ENCODE data around the gene OR13G1.
"Not testable (repeated sequence)": the region's sequence is repeated elsewhere in the genome, so short reads cannot be mapped to it uniquely, and the experiment has no call there.

Gene OR13G1, protein sequence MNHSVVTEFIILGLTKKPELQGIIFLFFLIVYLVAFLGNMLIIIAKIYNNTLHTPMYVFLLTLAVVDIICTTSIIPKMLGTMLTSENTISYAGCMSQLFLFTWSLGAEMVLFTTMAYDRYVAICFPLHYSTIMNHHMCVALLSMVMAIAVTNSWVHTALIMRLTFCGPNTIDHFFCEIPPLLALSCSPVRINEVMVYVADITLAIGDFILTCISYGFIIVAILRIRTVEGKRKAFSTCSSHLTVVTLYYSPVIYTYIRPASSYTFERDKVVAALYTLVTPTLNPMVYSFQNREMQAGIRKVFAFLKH

GRCh38 chr1:247679639-247680038, at the start of gene OR13G1:
Gene OR13G1 (minus strand): TSS chr1:247679739. CDS start chr1:247673041, 6,698 bp downstream.
- DNase-seq (ENCODE audit: low read depth, low spot score): no peak

DNA sequence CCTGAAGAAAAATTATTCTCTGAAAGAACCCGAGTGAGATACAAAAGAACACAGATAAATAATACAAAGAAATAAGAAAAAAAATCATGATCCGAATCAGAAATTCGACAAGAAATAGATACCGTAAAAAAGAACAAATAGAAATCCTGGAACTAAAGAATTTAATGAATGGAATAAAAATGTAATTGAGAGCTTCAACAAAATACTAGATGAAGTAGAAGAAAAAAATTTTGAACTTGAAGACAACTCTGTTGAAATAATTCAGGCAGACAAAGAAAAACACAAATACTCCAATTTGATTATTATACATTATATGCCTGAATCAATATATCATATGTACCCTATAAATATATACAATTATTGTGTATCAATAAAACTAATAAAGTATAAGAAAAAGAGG, 41.7 kb upstream of the OR13G1 start:
- DNase-seq (ENCODE audit: low read depth, low spot score): no peak

DNA sequence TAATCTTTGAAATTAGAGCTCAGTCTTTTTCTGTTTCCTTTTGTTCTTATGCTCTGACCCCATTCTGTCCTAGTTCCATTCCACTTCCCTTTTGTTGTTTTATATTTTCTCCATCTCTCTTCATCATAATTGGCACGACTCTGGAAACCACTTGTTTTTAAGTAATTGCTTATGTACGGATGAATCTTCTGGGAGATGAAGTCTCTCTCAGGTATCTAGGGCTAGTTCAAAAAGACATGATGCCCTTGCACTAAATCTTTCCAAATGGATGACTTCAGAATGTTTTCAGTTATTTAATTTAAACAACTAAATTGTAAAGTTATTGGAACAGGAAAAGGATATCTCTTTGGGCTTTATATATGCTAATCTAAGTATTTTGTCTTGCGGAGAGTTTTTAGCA, 37.0 kb upstream of the OR13G1 start, which contains the start of gene OR6F1:
TSS of gene OR6F1 (minus strand) at position 101 of the 400 bp plus-strand sequence. CDS start 3,891 bp downstream, outside the sequence.
- DNase-seq (ENCODE audit: low read depth, low spot score): no peak

- no peak for DNase-seq (ENCODE audit: low read depth, low spot score)
Measured at GRCh38 chr1:247713753-247714152, 34.2 kb upstream of the OR13G1 start.

DNA sequence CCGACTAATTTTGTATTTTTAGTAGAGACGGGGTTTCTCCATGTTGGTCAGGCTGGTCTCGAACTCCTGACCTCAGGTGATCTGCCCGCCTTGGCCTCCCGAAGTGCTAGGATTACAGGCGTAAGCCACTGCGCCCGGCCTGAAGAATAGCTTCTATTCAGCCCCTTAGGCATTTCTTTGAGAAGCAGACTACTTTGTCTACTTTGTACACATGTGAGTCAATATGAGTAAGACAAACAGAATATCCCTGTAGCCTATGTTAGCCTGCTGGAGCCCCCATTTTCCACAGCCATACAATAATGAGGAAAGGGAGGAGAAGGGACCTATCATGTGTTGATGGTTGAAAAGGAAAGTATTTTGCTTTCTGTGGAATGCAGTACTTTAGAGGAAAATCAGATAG, 31.1 kb upstream of the OR13G1 start:
- not testable (repeated sequence) for DNase-seq (ENCODE audit: low read depth, low spot score)

GRCh38 chr1:247701338-247701737, 21.8 kb upstream of the OR13G1 start:
- DNase-seq (ENCODE audit: low read depth, low spot score): no peak

DNA sequence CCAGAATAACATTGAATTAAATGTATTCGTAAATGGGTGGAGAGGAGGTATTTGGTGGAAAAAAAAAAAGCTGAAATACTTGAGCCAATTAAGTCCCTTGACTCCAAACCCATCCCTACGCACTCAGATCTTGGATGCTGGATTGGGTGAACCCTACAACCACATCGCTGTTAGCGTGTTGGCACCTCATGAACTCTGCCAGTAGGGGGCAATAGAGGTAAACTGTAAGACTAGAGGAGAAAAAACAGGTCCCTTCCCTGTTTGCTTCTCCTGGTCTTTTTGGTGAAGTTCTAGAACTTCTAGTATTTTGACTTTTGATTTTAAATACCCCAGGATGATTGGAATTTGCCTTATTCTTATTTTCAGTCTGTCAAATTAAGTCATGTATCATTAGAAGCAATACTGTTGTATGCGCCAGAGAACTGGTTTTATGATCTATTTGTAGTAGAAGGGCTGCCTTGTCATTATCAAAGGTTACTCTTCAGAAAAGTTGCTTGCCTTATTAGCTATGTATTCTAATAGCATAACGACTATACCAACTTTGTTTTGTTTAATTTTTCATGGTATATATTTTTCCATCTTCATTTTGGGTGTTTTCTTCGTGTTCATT, 1.9 kb upstream of the OR13G1 start:
- DNase-seq (ENCODE audit: low read depth, low spot score): no peak

DNA sequence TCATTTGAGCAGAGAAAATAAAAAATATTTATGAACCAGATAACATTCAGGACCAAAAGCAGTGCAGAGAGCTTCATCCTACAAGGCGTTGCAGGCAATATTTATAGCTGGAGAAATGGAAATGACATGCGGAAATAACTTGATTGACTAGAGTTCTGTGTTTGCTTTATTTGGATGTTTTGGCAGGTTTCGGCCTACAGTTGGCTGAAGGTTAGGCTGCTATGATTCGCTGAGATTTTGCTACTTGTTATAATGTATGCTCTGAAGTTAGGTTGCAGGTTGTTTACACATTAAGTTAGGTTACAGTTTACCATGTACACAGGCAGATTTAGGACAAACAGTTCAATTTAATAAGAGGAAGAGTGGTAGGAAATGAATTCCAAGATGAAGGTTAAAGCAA, 632 bp upstream of the OR13G1 start:
- no peak for DNase-seq (ENCODE audit: low read depth, low spot score)

- no peak for DNase-seq (ENCODE audit: low read depth, low spot score)
Measured at GRCh38 chr1:247669225-247669624, 10.3 kb downstream of the OR13G1 start.

- no peak for DNase-seq (ENCODE audit: low read depth, low spot score)
Measured at GRCh38 chr1:247656221-247656875, 23.2 kb downstream of the OR13G1 start.

- no peak for DNase-seq (ENCODE audit: low read depth, low spot score)
Measured at GRCh38 chr1:247653040-247653439, 26.5 kb downstream of the OR13G1 start.

DNA sequence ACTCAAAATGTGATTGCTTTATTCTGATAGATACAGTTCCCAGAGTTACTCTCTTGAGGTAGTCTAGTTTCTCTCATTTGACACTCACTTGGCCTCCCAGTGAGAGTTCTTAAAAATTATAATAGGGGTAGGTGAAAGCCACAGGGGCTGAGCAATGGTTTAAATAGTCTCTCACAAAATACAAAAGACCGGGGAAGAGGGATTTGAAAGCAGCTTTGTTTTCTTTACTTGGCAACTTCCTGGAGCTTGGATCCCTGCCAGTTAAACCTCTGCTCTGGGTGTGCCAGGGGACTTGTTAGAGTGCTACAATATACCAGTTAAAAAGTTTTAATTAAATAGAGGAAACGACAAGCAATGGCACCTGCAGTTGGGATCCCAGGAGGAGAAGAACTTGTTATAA, 31.7 kb downstream of the OR13G1 start:
- no peak for DNase-seq (ENCODE audit: low read depth, low spot score)

DNA sequence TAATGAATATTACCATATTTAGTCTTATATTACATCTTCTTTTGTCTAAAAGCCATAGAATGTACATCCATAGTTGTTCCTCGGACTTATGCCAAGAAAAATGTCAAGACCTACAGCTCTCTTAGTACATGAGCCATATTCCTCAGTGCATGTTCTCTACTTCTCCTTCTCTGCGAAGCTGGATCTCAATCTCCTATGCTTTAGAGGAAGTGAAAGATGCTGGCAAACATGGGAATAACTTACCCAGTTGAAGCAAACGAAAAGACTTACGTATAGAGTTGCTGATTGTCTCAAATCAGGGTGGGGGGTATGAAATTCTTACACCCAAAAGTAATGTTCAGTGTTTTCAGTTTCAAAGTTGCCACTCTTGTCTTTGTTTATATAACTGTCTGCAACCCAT, 32.7 kb downstream of the OR13G1 start:
- no peak for DNase-seq (ENCODE audit: low read depth, low spot score)

- DNase-seq (ENCODE audit: low read depth, low spot score): no peak
Measured at GRCh38 chr1:247642742-247643141, 36.8 kb downstream of the OR13G1 start.

DNA sequence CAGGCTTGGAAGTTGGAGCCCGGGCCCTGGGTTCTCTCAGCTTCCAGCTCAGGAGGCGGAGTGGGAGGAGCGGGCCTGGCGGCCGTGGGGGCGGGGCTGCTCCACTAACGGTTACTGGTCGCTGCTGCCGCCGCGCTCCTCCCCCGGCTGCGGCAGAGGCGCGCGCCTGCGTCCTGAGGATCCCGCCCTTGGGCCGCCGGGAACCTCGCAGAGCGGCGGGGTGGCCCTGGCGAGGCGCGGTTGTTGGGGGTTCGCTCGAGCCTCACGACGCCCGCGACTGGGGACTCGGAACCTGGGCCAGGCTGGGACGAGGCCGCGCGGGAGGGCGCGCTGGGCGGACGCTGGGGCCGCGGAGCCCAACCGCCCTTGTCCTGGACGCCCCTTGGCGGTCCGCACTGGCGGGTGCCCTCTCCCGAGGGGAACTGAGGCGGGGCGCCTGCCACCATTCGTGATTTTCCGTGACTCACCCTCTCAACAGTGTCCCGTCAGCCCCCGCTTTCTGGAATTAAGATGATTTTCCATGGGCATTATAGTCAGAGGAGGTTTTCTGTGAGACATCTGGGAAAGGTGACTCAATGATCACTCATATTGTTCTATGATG, 40.1 kb downstream of the OR13G1 start:
- no peak for DNase-seq (ENCODE audit: low read depth, low spot score)

GRCh38 chr1:247638781-247639180, 40.8 kb downstream of the OR13G1 start:
- DNase-seq (ENCODE audit: low read depth, low spot score): no peak

GRCh38 chr1:247638011-247638410, 41.5 kb downstream of the OR13G1 start:
- no peak for DNase-seq (ENCODE audit: low read depth, low spot score)

GRCh38 chr1:247627951-247628350, 51.6 kb downstream of the OR13G1 start:
- no peak for DNase-seq (ENCODE audit: low read depth, low spot score)

All from brain pericyte (primary cell).